ENCODE results near the gene TMEM17. TPM values are rescaled to one million over a fixed set of nuclear protein-coding genes. Genes with fewer than 3 reads are reported as not detected.

Gene TMEM17
- total RNA-seq, 4 donors from 2014 or later = 2.1 to 6.0 (median 4.8) TPM

DNA sequence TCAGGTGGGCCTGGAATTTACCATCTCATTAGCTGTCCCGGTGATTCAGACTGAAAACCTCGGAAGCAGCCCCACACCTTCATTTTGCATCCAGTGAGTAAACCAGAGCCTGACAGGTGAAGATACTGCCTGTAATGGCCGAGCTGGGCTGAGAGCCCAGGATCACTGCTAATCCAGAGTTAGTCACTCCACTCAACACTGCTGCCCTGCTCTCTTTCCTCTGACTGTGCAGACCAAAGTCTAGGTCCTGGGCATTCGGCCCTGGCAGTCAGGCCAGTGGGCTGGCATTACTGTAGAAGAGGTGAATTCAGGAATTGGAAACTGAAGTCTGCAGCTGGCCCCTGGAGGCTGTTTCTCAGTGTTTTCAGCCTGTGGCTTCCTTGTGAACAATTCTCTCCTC, 44.3 kb downstream of the TMEM17 start:
- TF ChIP-seq, protein P1, sequence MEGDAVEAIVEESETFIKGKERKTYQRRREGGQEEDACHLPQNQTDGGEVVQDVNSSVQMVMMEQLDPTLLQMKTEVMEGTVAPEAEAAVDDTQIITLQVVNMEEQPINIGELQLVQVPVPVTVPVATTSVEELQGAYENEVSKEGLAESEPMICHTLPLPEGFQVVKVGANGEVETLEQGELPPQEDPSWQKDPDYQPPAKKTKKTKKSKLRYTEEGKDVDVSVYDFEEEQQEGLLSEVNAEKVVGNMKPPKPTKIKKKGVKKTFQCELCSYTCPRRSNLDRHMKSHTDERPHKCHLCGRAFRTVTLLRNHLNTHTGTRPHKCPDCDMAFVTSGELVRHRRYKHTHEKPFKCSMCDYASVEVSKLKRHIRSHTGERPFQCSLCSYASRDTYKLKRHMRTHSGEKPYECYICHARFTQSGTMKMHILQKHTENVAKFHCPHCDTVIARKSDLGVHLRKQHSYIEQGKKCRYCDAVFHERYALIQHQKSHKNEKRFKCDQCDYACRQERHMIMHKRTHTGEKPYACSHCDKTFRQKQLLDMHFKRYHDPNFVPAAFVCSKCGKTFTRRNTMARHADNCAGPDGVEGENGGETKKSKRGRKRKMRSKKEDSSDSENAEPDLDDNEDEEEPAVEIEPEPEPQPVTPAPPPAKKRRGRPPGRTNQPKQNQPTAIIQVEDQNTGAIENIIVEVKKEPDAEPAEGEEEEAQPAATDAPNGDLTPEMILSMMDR (IDR thresholded peaks at IDR 0.05) = no peak
- no peak for TF ChIP-seq POLR2A (IDR thresholded peaks at IDR 0.05)
- Histone ChIP-seq H3K4me3 (replicated peaks in 1 of 3) (no peak overlapping the region), H3K27ac (peak overlapping the region in 1 of 3 donors; percentile 28), H3K4me1 (peaks cover 6 to 26% of the 10 kb centered on the region in 2 donors), H3K9me3 (no peaks in the 10 kb centered on the region), H3K27me3 (no peaks in the 10 kb centered on the region), H3K36me3 (no peaks in the 10 kb centered on the region)
- peak; percentile 77 to 82 for DNase-seq
- intact Hi-C loops (cut with DNase I) = loop anchor here (5.0 to 10.0 kb wide), 2 partner anchors 46 to 243 kb away; partner anchors contain the start of genes EHBP1 and TMEM17
- WGBS, 2 donors = 56 to 86% methylated on average over 2 to 4 of the region's 4 CpGs

GRCh38 chr2:62461017-62461553, 44.9 kb downstream of the TMEM17 start:
- no peak overlapping the region for H3K27ac ChIP-seq
- no peaks in the 10 kb centered on the region for H3K9me3 ChIP-seq
- no peaks in the 10 kb centered on the region for H3K27me3 ChIP-seq
- TF ChIP-seq, protein P1 (IDR thresholded peaks at IDR 0.05) = no peak
- no peak for TF ChIP-seq POLR2A (IDR thresholded peaks at IDR 0.05)
- no peak for DNase-seq
- H3K4me3 ChIP-seq (replicated peaks in 1 of 3) = no peak overlapping the region
- intact Hi-C loops (cut with DNase I) = loop anchor here (5.0 to 10.0 kb wide), 2 partner anchors 46 to 244 kb away; partner anchors contain the start of genes EHBP1 and TMEM17
- no peaks in the 10 kb centered on the region for H3K36me3 ChIP-seq
- WGBS, 2 donors = 95 to 96% methylated on average over 4 of the region's 4 CpGs
- H3K4me1 ChIP-seq = peaks cover 6 to 23% of the 10 kb centered on the region in 2 donors

DNA sequence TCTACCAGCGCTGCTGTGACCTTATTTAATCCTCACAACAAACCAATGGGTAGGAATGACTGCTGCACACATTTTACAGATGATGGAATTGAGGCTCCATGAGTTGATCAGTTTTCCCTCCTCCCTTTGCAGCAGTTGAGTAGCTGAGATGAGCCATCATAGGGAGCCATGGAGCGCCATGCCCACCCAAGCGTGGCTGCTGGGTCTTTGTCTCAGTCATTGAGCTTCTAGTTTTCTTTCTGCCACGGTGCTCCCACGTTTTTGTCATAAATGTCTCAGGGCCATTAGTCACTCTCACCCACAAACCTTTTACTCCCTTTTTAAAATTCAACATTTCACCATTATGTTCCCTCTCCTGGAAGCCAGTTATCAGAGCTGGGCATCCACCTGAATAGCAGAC, 45.8 kb downstream of the TMEM17 start:
- no peaks in the 10 kb centered on the region for H3K36me3 ChIP-seq
- TF ChIP-seq POLR2A (IDR thresholded peaks at IDR 0.05) = no peak
- TF ChIP-seq, protein P1 (IDR thresholded peaks at IDR 0.05) = no peak
- H3K27ac ChIP-seq = no peak overlapping the region
- no peaks in the 10 kb centered on the region for H3K27me3 ChIP-seq
- intact Hi-C loops (cut with DNase I) = loop anchor here (5.0 to 10.0 kb wide), 2 partner anchors 47 to 245 kb away; partner anchors contain the start of genes EHBP1 and TMEM17
- DNase-seq = no peak
- H3K9me3 ChIP-seq = no peaks in the 10 kb centered on the region
- H3K4me3 ChIP-seq (replicated peaks in 1 of 3) = no peak overlapping the region
- peaks cover 6 to 20% of the 10 kb centered on the region in 2 donors for H3K4me1 ChIP-seq
- WGBS, 2 donors = 67 to 73% methylated on average over 5 of the region's 5 CpGs

DNA sequence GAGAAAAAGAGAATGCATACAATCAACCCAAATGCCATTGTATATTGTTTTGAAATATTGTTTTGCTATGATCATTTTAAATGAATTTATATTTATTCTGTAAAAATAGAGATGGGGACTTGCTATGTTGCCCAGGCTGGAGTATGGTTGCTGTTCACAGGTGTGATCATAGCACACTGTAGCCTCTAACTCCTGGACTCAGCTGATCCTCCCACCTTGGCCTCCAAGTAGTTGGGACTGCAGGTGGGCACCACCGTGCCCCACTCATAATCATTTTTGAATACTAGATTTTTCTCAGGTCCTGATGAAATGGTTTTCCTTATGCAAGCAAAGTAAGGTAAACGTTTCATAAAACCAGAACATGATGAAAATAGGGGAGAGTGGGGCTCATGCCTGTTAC, 46.3 kb downstream of the TMEM17 start:
- Histone ChIP-seq H3K4me3 (replicated peaks in 1 of 3) (no peak overlapping the region), H3K27ac (no peak overlapping the region), H3K4me1 (peaks cover 6 to 20% of the 10 kb centered on the region in 2 donors), H3K9me3 (no peaks in the 10 kb centered on the region), H3K36me3 (no peaks in the 10 kb centered on the region), H3K27me3 (no peaks in the 10 kb centered on the region)
- DNase-seq = no peak
- TF ChIP-seq, protein P1 (IDR thresholded peaks at IDR 0.05) = no peak
- no peak for TF ChIP-seq POLR2A (IDR thresholded peaks at IDR 0.05)
- intact Hi-C loops (cut with DNase I) = loop anchor here (5.0 to 10.0 kb wide), 2 partner anchors 48 to 245 kb away; partner anchors contain the start of genes EHBP1 and TMEM17
- 96% methylated on average over 2 of the region's 2 CpGs for WGBS, 2 donors

GRCh38 chr2:62459106-62459505, 46.9 kb downstream of the TMEM17 start:
- H3K4me1 ChIP-seq = peaks cover 6 to 20% of the 10 kb centered on the region in 2 donors
- no peaks in the 10 kb centered on the region for H3K27me3 ChIP-seq
- no peak for DNase-seq
- 93 to 95% methylated on average over 3 of the region's 3 CpGs for WGBS, 2 donors
- TF ChIP-seq, protein P1 (IDR thresholded peaks at IDR 0.05) = no peak
- no peak for TF ChIP-seq POLR2A (IDR thresholded peaks at IDR 0.05)
- H3K4me3 ChIP-seq (replicated peaks in 1 of 3) = no peak overlapping the region
- no peak overlapping the region for H3K27ac ChIP-seq
- no peaks in the 10 kb centered on the region for H3K36me3 ChIP-seq
- H3K9me3 ChIP-seq = no peaks in the 10 kb centered on the region
- intact Hi-C loops (cut with DNase I) = no loop called here

Data from thyroid gland (tissue), 4 donors.